ENCODE measurements around the gene DHH. TPM values are rescaled to one million over a fixed set of nuclear protein-coding genes. Genes with fewer than 3 reads are reported as not detected.

DHH gene
- total RNA-seq (3.3 and 3.9 TPM in 2 replicates), polyA plus RNA-seq (2.9 and 4.2 TPM in 2 replicates), polyA minus RNA-seq (1.5 and 3.0 TPM in 2 replicates), Bru-seq, nascent RNA (percentile 30 among the genes with signal in this experiment), BruChase-seq, experiment 1, labeled RNA remaining after a 6-hour chase (percentile 63 among the genes with signal in this experiment), BruChase-seq, experiment 2, labeled RNA remaining after a 2-hour chase (percentile 52 among the genes with signal in this experiment)
- polyA plus RNA-seq (2011; cell fraction: cytosol; rRNA removed), result 1.7 and 3.0 TPM in 2 replicates
- 1.4 and 1.8 TPM in 2 replicates for polyA plus RNA-seq (2011; cell fraction: nucleus; rRNA removed)
- polyA plus RNA-seq (2012), result 1.7 and 2.6 TPM in 2 replicates
- polyA minus RNA-seq (2011; cell fraction: cytosol; rRNA and poly(A)+ RNA removed), result not detected
- 1.3 and 1.5 TPM in 2 replicates for polyA minus RNA-seq (2011; cell fraction: nucleus; rRNA and poly(A)+ RNA removed)
- long read RNA-seq, partial matches to known transcripts, result 0 of 1 reads
- long read RNA-seq, other reads (novel, unspliced or antisense), result 1 of 1 reads

DNA sequence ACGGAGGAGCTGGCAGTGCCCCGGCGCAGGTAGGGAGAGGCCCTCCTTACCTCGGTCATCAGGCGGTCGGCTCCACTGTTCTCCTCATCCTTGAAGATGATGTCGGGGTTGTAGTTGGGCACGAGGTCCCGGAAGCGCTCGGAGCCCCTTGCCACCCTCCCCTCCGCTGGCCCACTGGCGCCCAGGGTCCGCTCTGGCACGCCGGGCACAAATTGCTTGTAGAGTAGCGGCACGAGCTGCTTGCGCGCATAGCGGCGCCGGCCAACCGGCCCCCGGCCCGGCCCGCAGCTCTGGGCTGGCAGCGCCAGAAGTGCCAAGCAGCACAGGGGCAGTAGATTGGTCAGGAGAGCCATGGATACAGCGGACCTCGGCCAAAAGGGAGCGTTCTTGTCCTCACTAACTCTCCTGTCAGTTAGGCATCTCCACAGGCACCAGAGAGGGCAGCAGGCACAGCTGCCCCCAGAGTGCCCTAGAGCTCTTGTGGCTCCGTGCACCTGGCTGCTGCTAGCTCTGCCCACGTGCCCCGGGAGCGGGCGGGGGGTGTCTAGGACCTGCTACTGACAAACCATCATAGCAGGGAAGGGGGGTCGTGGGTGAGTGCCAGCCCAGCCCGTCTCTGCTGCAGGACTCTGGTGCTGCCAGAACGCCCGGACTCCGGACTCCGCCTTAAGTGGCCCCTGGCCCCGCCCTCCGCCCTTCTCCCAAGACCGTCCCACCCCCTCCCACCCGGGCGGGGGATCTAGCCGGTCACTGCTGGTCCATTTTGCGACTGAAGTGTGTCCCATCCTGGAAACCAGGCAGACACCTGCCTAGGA, at the start of gene DHH:
TSS of gene DHH (minus strand) at position 642 of the 815 bp plus-strand sequence. CDS start at position 353, 289 bp downstream.
- intact Hi-C loops (cut with micrococcal nuclease) (loop anchor here (1.0 kb wide), 1 partner anchor 16 kb away; the partner anchor contains the start of gene LMBR1L), dilution Hi-C loops (cut with MboI; ENCODE audit: extremely low pct_ligation_motif_present, low sequenced_read_pairs) (no loop called here)
- POLR2A ChIA-PET, result interaction anchor here (1.1 to 4.2 kb wide), 3 partner anchors 11 to 36 kb away, joined by 3 to 25 read pairs (median 10); partner anchors contain the start of genes LMBR1L and TUBA1B
- Histone ChIP-seq H3K4me2 (ENCODE audit: insufficient read depth, low read length) (peak within 1 kb of the TSS; percentile 85), H3K4me1 (ENCODE audit: control insufficient read depth, extremely low read depth, insufficient read depth, low read length) (peaks cover 48% of the 10 kb centered on the region), H3K9ac (replicated peaks; ENCODE audit: extremely low read depth, insufficient read depth, low read length) (peak within 1 kb of the TSS; percentile 17), H3K9me1 (replicated peaks; ENCODE audit: control insufficient read depth, extremely low read depth, insufficient read depth, low read length) (no peaks in the 10 kb centered on the region), H3K36me3 (ENCODE audit: control insufficient read depth in 2 of 2, extremely low read depth in 1 of 2, insufficient read depth in 2 of 2, low read length in 2 of 2) (peaks cover 2 to 13% of the 10 kb centered on the region in 2 experiments), H2AFZ (ENCODE audit: low read depth, low read length) (peak within 1 kb of the TSS; percentile 55), H3K27me3 (ENCODE audit: control insufficient read depth in 2 of 2, insufficient read depth in 2 of 2, low read length in 2 of 2) (no peaks in the 10 kb centered on the region), H3K9me3 (replicated peaks; ENCODE audit: control insufficient read depth, insufficient read depth, low read length) (no peaks in the 10 kb centered on the region), H3K27ac (ENCODE audit: insufficient read depth, low read depth, low read length) (no peak within 1 kb of the TSS), H3K79me2 (ENCODE audit: control insufficient read depth, insufficient read depth, low read length) (no peaks in the 10 kb centered on the region), H3K4me3 (replicated peaks in 1 of 3; ENCODE audit: insufficient read depth in 1 of 3, low read depth in 1 of 3, low read length in 3 of 3) (peak within 1 kb of the TSS; percentile 15 to 40 (median 29)), H4K20me1 (replicated peaks; ENCODE audit: control insufficient read depth, extremely low read depth, insufficient read depth, low read length) (no peaks in the 10 kb centered on the region)
- FAIRE-seq (peak; percentile 4), DNase-seq (ENCODE audit: low read depth, low spot score) (peak; percentile 40)
- BruUV-seq (replicated peaks), result no TSS peak
- TF ChIP-seq, protein P1, sequence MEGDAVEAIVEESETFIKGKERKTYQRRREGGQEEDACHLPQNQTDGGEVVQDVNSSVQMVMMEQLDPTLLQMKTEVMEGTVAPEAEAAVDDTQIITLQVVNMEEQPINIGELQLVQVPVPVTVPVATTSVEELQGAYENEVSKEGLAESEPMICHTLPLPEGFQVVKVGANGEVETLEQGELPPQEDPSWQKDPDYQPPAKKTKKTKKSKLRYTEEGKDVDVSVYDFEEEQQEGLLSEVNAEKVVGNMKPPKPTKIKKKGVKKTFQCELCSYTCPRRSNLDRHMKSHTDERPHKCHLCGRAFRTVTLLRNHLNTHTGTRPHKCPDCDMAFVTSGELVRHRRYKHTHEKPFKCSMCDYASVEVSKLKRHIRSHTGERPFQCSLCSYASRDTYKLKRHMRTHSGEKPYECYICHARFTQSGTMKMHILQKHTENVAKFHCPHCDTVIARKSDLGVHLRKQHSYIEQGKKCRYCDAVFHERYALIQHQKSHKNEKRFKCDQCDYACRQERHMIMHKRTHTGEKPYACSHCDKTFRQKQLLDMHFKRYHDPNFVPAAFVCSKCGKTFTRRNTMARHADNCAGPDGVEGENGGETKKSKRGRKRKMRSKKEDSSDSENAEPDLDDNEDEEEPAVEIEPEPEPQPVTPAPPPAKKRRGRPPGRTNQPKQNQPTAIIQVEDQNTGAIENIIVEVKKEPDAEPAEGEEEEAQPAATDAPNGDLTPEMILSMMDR (IDR thresholded peaks at IDR 0.05; ENCODE audit: extremely low read depth in 1 of 2, insufficient read depth in 1 of 2, low read depth in 1 of 2, low read length in 2 of 2), result no peak
- TF ChIP-seq, protein P2, sequence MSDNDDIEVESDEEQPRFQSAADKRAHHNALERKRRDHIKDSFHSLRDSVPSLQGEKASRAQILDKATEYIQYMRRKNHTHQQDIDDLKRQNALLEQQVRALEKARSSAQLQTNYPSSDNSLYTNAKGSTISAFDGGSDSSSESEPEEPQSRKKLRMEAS (IDR thresholded peaks at IDR 0.05; ENCODE audit: insufficient read depth, insufficient read length), result no peak
- TF ChIP-seq GATA2 (IDR thresholded peaks at IDR 0.05; ENCODE audit: insufficient read depth, insufficient read length, low read depth, low read length) (no peak), JUN (IDR thresholded peaks at IDR 0.05; ENCODE audit: borderline replicate concordance, insufficient read depth, insufficient read length, low read depth) (no peak), MYC (IDR thresholded peaks at IDR 0.05; ENCODE audit: low read depth, low read length) (no peak), FOS (IDR thresholded peaks at IDR 0.05; ENCODE audit: borderline replicate concordance, insufficient read depth, low read length) (no peak), POLR2AphosphoS5 (IDR thresholded peaks at IDR 0.05; ENCODE audit: insufficient read depth, low read depth, low read length) (no peak), EZH2 (IDR thresholded peaks at IDR 0.05; ENCODE audit: borderline replicate concordance, low read depth, low read length, severe bottlenecking) (no peak), POLR2A (IDR thresholded peaks at IDR 0.05; ENCODE audit: low read depth, low read length) (no peak)
- CTCF ChIA-PET, result interaction anchor here (1.2 to 11.7 kb wide), 9 partner anchors 8 to 141 kb away, joined by 3 to 179 read pairs (median 15); partner anchors contain the start of genes LMBR1L and TUBA1B

All from endothelial cell of umbilical vein (primary cell).